Stimulated activated CD4-positive, alpha-beta T cell treated with anti-CD3 and anti-CD28 coated beads, Interleukin-1b, Interleukin-23, amount 100 ng/mL, for 4 hours (primary cell): Measurements from ENCODE around the gene CFTR.
"Not testable (repeated sequence)": the region's sequence is repeated elsewhere in the genome, so short reads cannot be mapped to it uniquely, and the experiment has no call there.

Source experiments
- DNase-seq, 2 donors: peaks; one replicate each; pipeline ENCODE4 v3.0.0-alpha.2; 2020; ENCODE audit warnings: low read depth in 2 of 2

The CFTR gene

GRCh38 chr7:117686311-117686935 lies 206.6 kb downstream of the CFTR start:
- no peak for DNase-seq

- no peak for DNase-seq
These were observed 208.3 kb downstream of the CFTR start for GRCh38 chr7:117688126-117688525.

- no peak for DNase-seq
These were observed 209.6 kb downstream of the CFTR start for GRCh38 chr7:117689406-117689805.

DNA sequence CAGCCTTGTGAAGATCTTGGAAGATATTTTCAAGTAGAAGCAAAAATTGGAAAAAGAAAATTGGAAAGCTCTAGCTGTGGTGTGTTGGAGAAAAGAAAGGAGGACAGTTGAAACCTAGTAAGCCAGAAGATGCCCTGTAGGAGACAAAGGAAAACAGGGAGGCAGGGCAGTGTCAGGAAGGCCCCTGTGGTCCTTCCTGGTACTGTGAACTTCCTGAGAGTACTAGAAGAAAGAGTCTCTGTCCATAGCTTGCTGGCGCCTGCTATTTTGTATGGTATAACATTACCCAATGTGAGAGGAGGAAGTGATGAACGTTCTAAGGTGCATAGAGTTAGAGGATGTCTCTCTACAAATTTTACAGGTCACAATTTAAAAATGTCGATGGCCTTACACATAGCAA lies 210.3 kb downstream of the CFTR start:
- DNase-seq, result no peak

DNA sequence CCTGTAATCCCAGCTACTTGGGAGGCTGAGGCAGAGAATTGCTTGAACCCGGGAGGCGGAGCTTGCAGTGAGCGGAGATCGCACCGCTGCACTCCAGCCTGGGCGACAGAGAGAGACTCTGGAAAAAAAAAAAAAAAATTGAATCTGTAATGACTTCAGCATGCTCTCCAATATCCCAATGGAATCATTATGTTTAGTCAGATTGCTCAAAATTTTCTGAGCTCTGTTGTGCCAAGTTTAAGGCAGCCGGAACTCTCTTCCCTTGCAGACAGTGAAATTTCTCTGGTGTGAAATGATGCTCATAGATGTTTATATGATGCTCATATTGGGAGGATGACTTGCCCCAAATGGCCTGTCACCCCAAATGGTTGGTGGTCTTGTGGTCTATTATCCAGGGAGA lies 212.5 kb downstream of the CFTR start:
- no peak for DNase-seq

DNA sequence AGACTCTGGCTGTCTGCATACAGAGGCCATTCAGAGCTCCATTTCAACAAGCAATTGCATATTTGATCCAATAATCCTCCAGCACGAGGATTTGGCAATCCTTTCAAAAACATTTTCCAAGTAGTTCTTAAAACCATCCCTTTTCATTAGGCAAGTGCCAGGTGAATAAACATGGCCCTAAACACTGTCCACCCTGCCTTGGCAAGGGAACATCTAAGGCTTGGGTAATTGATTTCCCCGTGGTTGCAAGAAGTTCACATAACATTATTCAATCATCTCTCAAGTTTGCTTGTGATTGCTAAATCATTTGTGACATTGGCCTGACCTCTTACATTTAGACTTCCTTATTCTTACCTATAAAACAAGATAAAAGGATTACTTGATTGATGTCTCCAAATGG lies 218.2 kb downstream of the CFTR start:
- DNase-seq, result no peak

DNA sequence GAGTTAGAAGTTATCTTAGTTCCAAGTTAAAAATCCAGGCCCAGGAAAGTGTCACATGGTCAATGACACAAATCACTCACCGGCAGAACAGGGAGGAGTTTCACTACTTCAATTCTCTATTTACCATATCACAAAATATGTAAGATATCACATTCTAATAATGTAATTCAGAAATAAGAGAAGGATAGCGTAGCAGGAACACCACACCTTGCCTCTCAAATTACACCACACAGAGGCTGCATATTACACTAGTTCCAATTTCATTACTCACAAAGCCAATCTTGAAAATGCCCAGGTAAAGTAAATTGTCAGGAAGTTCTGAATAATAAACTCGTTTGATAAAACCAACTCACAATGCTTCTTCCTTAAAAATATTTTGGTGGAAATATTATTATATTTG lies 224.2 kb downstream of the CFTR start:
- DNase-seq, result no peak

DNA sequence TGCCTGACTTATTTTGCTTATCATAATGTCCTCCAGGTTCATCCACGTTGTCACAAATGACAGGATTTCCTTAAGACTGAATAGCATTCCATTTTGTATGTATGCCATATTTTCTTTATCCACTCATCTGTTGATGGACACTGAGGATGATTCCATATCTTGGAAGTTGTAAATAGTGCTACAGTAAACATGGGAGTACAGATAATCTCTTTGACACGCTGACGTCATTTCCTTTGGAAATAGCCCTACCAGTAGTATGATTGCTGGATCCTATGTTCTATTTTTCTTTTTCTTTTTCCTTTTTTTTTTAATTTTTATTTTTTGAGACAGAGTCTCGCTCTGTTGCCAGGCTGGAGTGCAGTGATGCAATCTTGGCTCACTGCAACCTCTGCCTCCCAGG lies 225.8 kb downstream of the CFTR start:
- DNase-seq, result no peak

DNA sequence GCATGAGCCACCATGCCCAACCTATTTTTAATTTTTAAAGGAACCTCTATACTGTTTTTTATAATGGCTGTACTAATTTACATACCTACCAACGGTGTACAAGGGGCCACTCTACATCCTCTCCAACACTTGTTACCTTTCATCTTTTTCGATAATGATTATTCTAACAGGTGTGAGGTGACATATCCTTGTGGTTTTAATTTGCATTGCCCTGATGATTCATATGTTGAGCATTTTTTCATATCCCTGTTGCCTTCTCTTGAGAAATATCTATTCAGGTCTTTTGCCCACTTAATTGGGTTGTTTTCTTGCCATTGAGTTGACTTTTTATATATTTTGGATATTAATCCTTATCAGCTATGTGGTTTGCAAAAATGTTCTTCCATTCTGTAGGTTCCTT lies 226.4 kb downstream of the CFTR start:
- DNase-seq, result no peak

DNA sequence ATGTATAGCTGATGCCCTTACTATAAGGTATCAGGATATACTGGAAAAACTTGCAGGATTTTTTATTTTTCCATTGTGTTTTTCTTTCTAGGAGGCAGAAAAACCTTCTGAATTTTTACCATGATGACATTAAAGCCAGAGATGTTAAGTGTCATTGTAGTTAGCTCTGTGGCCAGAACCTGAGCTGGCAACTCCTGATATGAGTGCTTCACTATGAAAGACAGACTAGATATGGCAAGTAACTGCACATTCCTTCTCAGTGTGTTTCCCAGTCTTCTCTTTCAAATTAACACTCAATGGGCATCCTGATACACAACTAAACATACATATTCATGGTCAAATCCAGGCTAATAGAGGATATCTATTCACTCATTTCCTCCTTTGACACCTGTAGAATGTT lies 227.3 kb downstream of the CFTR start:
- no peak for DNase-seq

GRCh38 chr7:117708173-117708572 lies 228.3 kb downstream of the CFTR start:
- DNase-seq, result not testable (repeated sequence)

GRCh38 chr7:117711556-117711955 lies 231.7 kb downstream of the CFTR start:
- DNase-seq, result no peak

DNA sequence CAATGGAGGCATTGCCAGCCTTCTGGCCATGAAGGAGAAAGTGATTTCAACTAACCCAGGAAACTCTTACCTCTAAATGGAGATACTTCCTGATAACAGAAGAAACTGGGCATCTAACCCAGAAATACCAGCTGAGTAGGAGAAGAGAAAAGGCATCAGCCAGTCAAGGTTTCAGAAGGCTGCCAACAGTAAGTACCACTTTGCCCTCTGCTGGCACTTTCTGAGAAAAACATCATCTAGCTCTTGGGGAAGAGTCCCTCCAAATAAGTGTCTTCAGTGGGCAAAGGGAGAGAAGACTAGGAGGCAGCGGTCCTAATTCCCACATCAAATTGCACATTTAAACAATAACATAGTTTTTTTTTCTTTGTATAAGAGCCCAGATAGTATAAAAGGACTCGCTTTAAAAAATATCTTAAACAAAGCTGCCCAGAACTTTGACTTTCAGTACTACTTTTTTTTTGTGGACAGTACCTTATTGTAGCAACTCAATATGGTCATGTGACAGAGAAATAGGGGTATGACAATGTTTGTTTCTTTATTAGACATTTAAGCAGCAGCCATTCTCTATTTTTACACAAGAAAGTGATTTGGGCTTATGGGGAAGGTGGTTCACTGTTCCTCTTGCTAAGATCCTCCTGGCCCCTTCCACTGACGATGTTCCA lies 236.1 kb downstream of the CFTR start:
- DNase-seq, result no peak

GRCh38 chr7:117716707-117717299 lies 237.0 kb downstream of the CFTR start:
- DNase-seq, result no peak

GRCh38 chr7:117717357-117717756 lies 237.5 kb downstream of the CFTR start:
- DNase-seq, result no peak
